CD4-positive, alpha-beta T cell treated with Interleukin-10 for 1 hour (primary cell): Measurements from ENCODE around the gene SMG1.
A peak's percentile ranks its signal among the peaks of the same experiment; 100 is the strongest.
"Not testable (repeated sequence)": the region's sequence is repeated elsewhere in the genome, so short reads cannot be mapped to it uniquely, and the experiment has no call there.

Experiments used
- DNase-seq: peaks from one replicate; pipeline ENCODE4 v3.0.0-alpha.2; 2020

Gene SMG1

GRCh38 chr16:18932243-18932987 is 6.2 kb upstream of the SMG1 start:
- no peak for DNase-seq

- no peak for DNase-seq
Observed at GRCh38 chr16:18931756-18932155, 5.5 kb upstream of the SMG1 start.

- not testable (repeated sequence) for DNase-seq
Observed at GRCh38 chr16:18930095-18930494, 3.9 kb upstream of the SMG1 start.

GRCh38 chr16:18928073-18928472 is 1.9 kb upstream of the SMG1 start:
- DNase-seq = not testable (repeated sequence)

- DNase-seq = peak; percentile 72
Observed at GRCh38 chr16:18925215-18925985, 808 bp downstream of the SMG1 start.

GRCh38 chr16:18923935-18924334 is 2.3 kb downstream of the SMG1 start:
- DNase-seq = peak; percentile 34

GRCh38 chr16:18923124-18923523 is 3.1 kb downstream of the SMG1 start:
- DNase-seq = peak; percentile 32

- DNase-seq = not testable (repeated sequence)
Observed at GRCh38 chr16:18909585-18909984, 16.6 kb downstream of the SMG1 start.

GRCh38 chr16:18908716-18909115 is 17.5 kb downstream of the SMG1 start:
- DNase-seq = not testable (repeated sequence)

GRCh38 chr16:18902778-18903177 is 23.4 kb downstream of the SMG1 start:
- not testable (repeated sequence) for DNase-seq

GRCh38 chr16:18902044-18902443 is 24.2 kb downstream of the SMG1 start:
- DNase-seq = not testable (repeated sequence)

- DNase-seq = not testable (repeated sequence)
Observed at GRCh38 chr16:18901194-18901593, 25.0 kb downstream of the SMG1 start.

GRCh38 chr16:18884456-18884855 is 41.8 kb downstream of the SMG1 start:
- not testable (repeated sequence) for DNase-seq

- DNase-seq = not testable (repeated sequence)
Observed at GRCh38 chr16:18877734-18878133, 48.5 kb downstream of the SMG1 start.

GRCh38 chr16:18877259-18877658 is 48.9 kb downstream of the SMG1 start:
- DNase-seq = not testable (repeated sequence)

- DNase-seq = not testable (repeated sequence)
Observed at GRCh38 chr16:18876301-18876700, 49.9 kb downstream of the SMG1 start.

GRCh38 chr16:18869043-18869771 is 57.0 kb downstream of the SMG1 start:
- DNase-seq = not testable (repeated sequence)

- not testable (repeated sequence) for DNase-seq
Observed at GRCh38 chr16:18866277-18866823, 59.9 kb downstream of the SMG1 start.

- DNase-seq = not testable (repeated sequence)
Observed at GRCh38 chr16:18862891-18863290, 63.3 kb downstream of the SMG1 start.

GRCh38 chr16:18855196-18855595 is 71.0 kb downstream of the SMG1 start:
- no peak for DNase-seq

- DNase-seq = no peak
Observed at GRCh38 chr16:18853694-18854093, 72.5 kb downstream of the SMG1 start.

- no peak for DNase-seq
Observed at GRCh38 chr16:18852647-18853046, 73.6 kb downstream of the SMG1 start.

GRCh38 chr16:18846416-18846815 is 79.8 kb downstream of the SMG1 start:
- DNase-seq = no peak
